Uterus (tissue), 2 donors: Measurements from ENCODE around the gene HPS4.

Experiments used
- CTCF ChIP-seq, 4 experiments: fragments of 200-600 bp in 2 of 4; fragments of 450-650 bp in 2 of 4; sonication (generic) in 2 of 4; IDR thresholded peaks; one replicate each; pipeline ENCODE4 v1.5.1; 2016 to 2019; ENCODE audit warnings: antibody characterized with exemption in 4 of 4, mild to moderate bottlenecking in 2 of 4, moderate library complexity in 1 of 4
- POLR2A ChIP-seq, 2 donors: fragments of 450-650 bp; IDR thresholded peaks; one replicate each; pipeline ENCODE4 v1.6.1; 2016; ENCODE audit warnings: antibody characterized with exemption in 2 of 2, mild to moderate bottlenecking in 1 of 2, moderate library complexity in 1 of 2

- TF ChIP-seq CTCF (IDR thresholded peaks at IDR 0.05) (no peak), POLR2A (IDR thresholded peaks at IDR 0.05) (no peak)
These were observed 67.3 kb downstream of the HPS4 start for GRCh38 chr22:26416256-26416655.
